ENCODE measurements around the gene FXYD2.

Gene FXYD2

GRCh38 chr11:117832511-117832910 lies 8.0 kb upstream of the FXYD2 start:
- Histone ChIP-seq H3F3A (ENCODE audit: control insufficient read depth, insufficient read depth) (no peaks in the 10 kb centered on the region), H3K4me2 (ENCODE audit: low read length) (no peak overlapping the region), H3K4me1 (ENCODE audit: control insufficient read depth, low read length) (no peaks in the 10 kb centered on the region), H3K79me2 (ENCODE audit: control insufficient read depth, low read length) (no peaks in the 10 kb centered on the region), H3K9me3 (ENCODE audit: control insufficient read depth, insufficient read depth, low read length) (no peaks in the 10 kb centered on the region), H3K36me3 (ENCODE audit: control insufficient read depth, low read length) (no peaks in the 10 kb centered on the region), H4K20me1 (ENCODE audit: control insufficient read depth, insufficient read depth, low read depth, low read length) (no peaks in the 10 kb centered on the region), H3K27ac (ENCODE audit: low read depth, low read length) (no peak overlapping the region), H3K27me3 (ENCODE audit: control insufficient read depth, low read length) (peaks cover 52% of the 10 kb centered on the region), H3K4me3 (ENCODE audit: low read length) (no peak overlapping the region), H3K9me2 (replicated peaks; ENCODE audit: control insufficient read depth, low read length) (no peaks in the 10 kb centered on the region)
- TF ChIP-seq CTCF (IDR thresholded peaks at IDR 0.05; ENCODE audit: low read depth, low read length, poor library complexity, severe bottlenecking) (no peak), EZH2phosphoT487 (IDR thresholded peaks at IDR 0.05; ENCODE audit: borderline replicate concordance, low read length) (no peak)

- no peaks in the 10 kb centered on the region for H3K4me1 ChIP-seq (ENCODE audit: control insufficient read depth, low read length)
- no peaks in the 10 kb centered on the region for H3K79me2 ChIP-seq (ENCODE audit: control insufficient read depth, low read length)
These were observed 7.3 kb upstream of the FXYD2 start for GRCh38 chr11:117831661-117832415.

GRCh38 chr11:117830674-117831351 lies 6.3 kb upstream of the FXYD2 start:
- no peaks in the 10 kb centered on the region for H3K36me3 ChIP-seq (ENCODE audit: control insufficient read depth, low read length)
- H3K9me3 ChIP-seq (ENCODE audit: control insufficient read depth, insufficient read depth, low read length): no peaks in the 10 kb centered on the region
- no peak overlapping the region for H3K4me3 ChIP-seq (ENCODE audit: low read length)
- H3K27me3 ChIP-seq (ENCODE audit: control insufficient read depth, low read length): peaks cover 54% of the 10 kb centered on the region
- no peaks in the 10 kb centered on the region for H3F3A ChIP-seq (ENCODE audit: control insufficient read depth, insufficient read depth)
- H4K20me1 ChIP-seq (ENCODE audit: control insufficient read depth, insufficient read depth, low read depth, low read length): no peaks in the 10 kb centered on the region
- H3K27ac ChIP-seq (ENCODE audit: low read depth, low read length): no peak overlapping the region
- H3K79me2 ChIP-seq (ENCODE audit: control insufficient read depth, low read length): no peaks in the 10 kb centered on the region
- no peak overlapping the region for H3K4me2 ChIP-seq (ENCODE audit: low read length)
- H3K4me1 ChIP-seq (ENCODE audit: control insufficient read depth, low read length): no peaks in the 10 kb centered on the region
- no peak for TF ChIP-seq EZH2phosphoT487 (IDR thresholded peaks at IDR 0.05; ENCODE audit: borderline replicate concordance, low read length)
- TF ChIP-seq CTCF (IDR thresholded peaks at IDR 0.05; ENCODE audit: low read depth, low read length, poor library complexity, severe bottlenecking): no peak
- H3K9me2 ChIP-seq (replicated peaks; ENCODE audit: control insufficient read depth, low read length): no peaks in the 10 kb centered on the region

More at GRCh38 chr11:117831661-117832415, 7.3 kb upstream of the FXYD2 start:
- no peak overlapping the region for H3K4me3 ChIP-seq (ENCODE audit: low read length)
- H3K9me2 ChIP-seq (replicated peaks; ENCODE audit: control insufficient read depth, low read length): no peaks in the 10 kb centered on the region
- TF ChIP-seq EZH2phosphoT487 (IDR thresholded peaks at IDR 0.05; ENCODE audit: borderline replicate concordance, low read length) (no peak), CTCF (IDR thresholded peaks at IDR 0.05; ENCODE audit: low read depth, low read length, poor library complexity, severe bottlenecking) (no peak)
- H4K20me1 ChIP-seq (ENCODE audit: control insufficient read depth, insufficient read depth, low read depth, low read length): no peaks in the 10 kb centered on the region
- peaks cover 53% of the 10 kb centered on the region for H3K27me3 ChIP-seq (ENCODE audit: control insufficient read depth, low read length)
- no peaks in the 10 kb centered on the region for H3F3A ChIP-seq (ENCODE audit: control insufficient read depth, insufficient read depth)
- H3K27ac ChIP-seq (ENCODE audit: low read depth, low read length): no peak overlapping the region
- H3K36me3 ChIP-seq (ENCODE audit: control insufficient read depth, low read length): no peaks in the 10 kb centered on the region
- H3K4me2 ChIP-seq (ENCODE audit: low read length): no peak overlapping the region
- no peaks in the 10 kb centered on the region for H3K9me3 ChIP-seq (ENCODE audit: control insufficient read depth, insufficient read depth, low read length)
